Measurements from ENCODE around the gene HUNK.

HUNK gene

GRCh38 chr21:31902438-31902837 lies 29.6 kb downstream of the HUNK start:
- Histone ChIP-seq H3K36me3 (ENCODE audit: control insufficient read depth, low read length) (no peaks in the 10 kb centered on the region), H3K4me2 (ENCODE audit: low read length) (no peak overlapping the region), H3K9me2 (replicated peaks; ENCODE audit: control insufficient read depth, low read length) (no peaks in the 10 kb centered on the region), H3K4me1 (ENCODE audit: control insufficient read depth, low read length) (peaks cover 17% of the 10 kb centered on the region), H3F3A (ENCODE audit: control insufficient read depth, insufficient read depth) (no peaks in the 10 kb centered on the region), H3K27me3 (ENCODE audit: control insufficient read depth, low read length) (no peaks in the 10 kb centered on the region), H3K4me3 (ENCODE audit: low read length) (no peak overlapping the region), H4K20me1 (ENCODE audit: control insufficient read depth, insufficient read depth, low read depth, low read length) (no peaks in the 10 kb centered on the region), H3K9me3 (ENCODE audit: control insufficient read depth, insufficient read depth, low read length) (no peaks in the 10 kb centered on the region), H3K27ac (ENCODE audit: low read depth, low read length) (no peak overlapping the region), H3K79me2 (ENCODE audit: control insufficient read depth, low read length) (no peaks in the 10 kb centered on the region)
- no peak for TF ChIP-seq EZH2phosphoT487 (IDR thresholded peaks at IDR 0.05; ENCODE audit: borderline replicate concordance, low read length)
- TF ChIP-seq, protein P1, sequence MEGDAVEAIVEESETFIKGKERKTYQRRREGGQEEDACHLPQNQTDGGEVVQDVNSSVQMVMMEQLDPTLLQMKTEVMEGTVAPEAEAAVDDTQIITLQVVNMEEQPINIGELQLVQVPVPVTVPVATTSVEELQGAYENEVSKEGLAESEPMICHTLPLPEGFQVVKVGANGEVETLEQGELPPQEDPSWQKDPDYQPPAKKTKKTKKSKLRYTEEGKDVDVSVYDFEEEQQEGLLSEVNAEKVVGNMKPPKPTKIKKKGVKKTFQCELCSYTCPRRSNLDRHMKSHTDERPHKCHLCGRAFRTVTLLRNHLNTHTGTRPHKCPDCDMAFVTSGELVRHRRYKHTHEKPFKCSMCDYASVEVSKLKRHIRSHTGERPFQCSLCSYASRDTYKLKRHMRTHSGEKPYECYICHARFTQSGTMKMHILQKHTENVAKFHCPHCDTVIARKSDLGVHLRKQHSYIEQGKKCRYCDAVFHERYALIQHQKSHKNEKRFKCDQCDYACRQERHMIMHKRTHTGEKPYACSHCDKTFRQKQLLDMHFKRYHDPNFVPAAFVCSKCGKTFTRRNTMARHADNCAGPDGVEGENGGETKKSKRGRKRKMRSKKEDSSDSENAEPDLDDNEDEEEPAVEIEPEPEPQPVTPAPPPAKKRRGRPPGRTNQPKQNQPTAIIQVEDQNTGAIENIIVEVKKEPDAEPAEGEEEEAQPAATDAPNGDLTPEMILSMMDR (IDR thresholded peaks at IDR 0.05; ENCODE audit: low read depth, low read length, poor library complexity, severe bottlenecking), result no peak

DNA sequence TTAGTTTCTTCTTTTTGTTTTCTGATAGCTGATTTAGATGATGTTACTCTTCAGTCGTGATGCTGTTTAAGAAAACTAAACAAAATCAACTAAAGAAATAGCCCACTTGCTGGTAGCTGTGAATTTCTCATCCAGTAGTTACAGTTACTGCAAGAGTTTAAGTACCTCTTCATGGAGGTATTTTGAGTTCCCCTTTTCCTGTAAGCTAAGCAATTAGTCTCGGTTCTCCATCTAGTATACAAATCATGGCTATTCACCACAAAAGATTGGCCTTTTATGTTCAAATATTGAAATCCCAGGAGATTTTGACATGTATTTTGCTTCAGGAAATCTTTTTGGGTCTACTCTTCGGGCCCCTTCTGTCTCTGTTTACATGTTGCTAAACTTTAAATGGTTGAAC lies 31.1 kb downstream of the HUNK start:
- TF ChIP-seq EZH2phosphoT487 (IDR thresholded peaks at IDR 0.05; ENCODE audit: borderline replicate concordance, low read length), result no peak
- TF ChIP-seq, protein P1 (IDR thresholded peaks at IDR 0.05; ENCODE audit: low read depth, low read length, poor library complexity, severe bottlenecking), result no peak
- H3K27me3 ChIP-seq (ENCODE audit: control insufficient read depth, low read length), result no peaks in the 10 kb centered on the region
- H3K4me2 ChIP-seq (ENCODE audit: low read length), result peak overlapping the region; percentile 49

GRCh38 chr21:31905503-31906451 lies 33.0 kb downstream of the HUNK start:
- Histone ChIP-seq H3K27me3 (ENCODE audit: control insufficient read depth, low read length) (no peaks in the 10 kb centered on the region), H3F3A (ENCODE audit: control insufficient read depth, insufficient read depth) (no peaks in the 10 kb centered on the region), H3K4me1 (ENCODE audit: control insufficient read depth, low read length) (peaks cover 17% of the 10 kb centered on the region), H3K36me3 (ENCODE audit: control insufficient read depth, low read length) (no peaks in the 10 kb centered on the region), H3K9me3 (ENCODE audit: control insufficient read depth, insufficient read depth, low read length) (no peaks in the 10 kb centered on the region), H3K27ac (ENCODE audit: low read depth, low read length) (no peak overlapping the region), H3K4me2 (ENCODE audit: low read length) (no peak overlapping the region), H3K79me2 (ENCODE audit: control insufficient read depth, low read length) (no peaks in the 10 kb centered on the region), H4K20me1 (ENCODE audit: control insufficient read depth, insufficient read depth, low read depth, low read length) (no peaks in the 10 kb centered on the region), H3K4me3 (ENCODE audit: low read length) (no peak overlapping the region), H3K9me2 (replicated peaks; ENCODE audit: control insufficient read depth, low read length) (no peaks in the 10 kb centered on the region)
- TF ChIP-seq, protein P1 (IDR thresholded peaks at IDR 0.05; ENCODE audit: low read depth, low read length, poor library complexity, severe bottlenecking), result no peak
- TF ChIP-seq EZH2phosphoT487 (IDR thresholded peaks at IDR 0.05; ENCODE audit: borderline replicate concordance, low read length), result no peak

More for the DNA sequence above, 31.1 kb downstream of the HUNK start:
- H3K4me1 ChIP-seq (ENCODE audit: control insufficient read depth, low read length), result peaks cover 17% of the 10 kb centered on the region
- no peaks in the 10 kb centered on the region for H4K20me1 ChIP-seq (ENCODE audit: control insufficient read depth, insufficient read depth, low read depth, low read length)
- H3K9me3 ChIP-seq (ENCODE audit: control insufficient read depth, insufficient read depth, low read length), result no peaks in the 10 kb centered on the region
- no peaks in the 10 kb centered on the region for H3F3A ChIP-seq (ENCODE audit: control insufficient read depth, insufficient read depth)
- H3K27ac ChIP-seq (ENCODE audit: low read depth, low read length), result no peak overlapping the region
- no peaks in the 10 kb centered on the region for H3K9me2 ChIP-seq (replicated peaks; ENCODE audit: control insufficient read depth, low read length)
- no peaks in the 10 kb centered on the region for H3K36me3 ChIP-seq (ENCODE audit: control insufficient read depth, low read length)
- H3K79me2 ChIP-seq (ENCODE audit: control insufficient read depth, low read length), result no peaks in the 10 kb centered on the region
- peak overlapping the region; percentile 18; the same call in 1 of the 2 replicates for H3K4me3 ChIP-seq (ENCODE audit: low read length)

All from DOHH2 (cell line).